Ovary (tissue), 9 donors: ENCODE measurements around the gene MOB3B. TPM values are rescaled to one million over a fixed set of nuclear protein-coding genes. Genes with fewer than 3 reads are reported as not detected.

ENCODE experiments used
- DNase-seq, 5 donors: peaks; one replicate each; pipeline ENCODE4 v3.0.0-alpha.2; 2019 to 2020
- H3K27ac ChIP-seq, 2 donors: fragments of 200-600 bp; one replicate each; pipeline versions ENCODE4 v1.5.1 to v1.8.0; 2019 to 2022
- H3K27me3 ChIP-seq: fragments of 200-600 bp; one replicate; pipeline ENCODE4 v1.8.0; 2022
- H3K36me3 ChIP-seq: fragments of 200-600 bp; sonication (generic); one replicate; pipeline ENCODE4 v1.5.1; 2019
- H3K4me1 ChIP-seq: one replicate; pipeline ENCODE4 v1.8.1; 2013; ENCODE audit warnings: mild to moderate bottlenecking, moderate library complexity; ENCODE audit not compliant: insufficient read depth
- H3K4me3 ChIP-seq: fragments of 200-600 bp; sonication (generic); one replicate; pipeline ENCODE4 v1.5.1; 2017
- H3K9me3 ChIP-seq, 2 donors: fragments of 200-600 bp in 1 of 2; sonication (generic) in 1 of 2; one replicate each; pipeline versions ENCODE4 v1.5.1 to v1.8.1; 2013 to 2019; ENCODE audit warnings: mild to moderate bottlenecking in 1 of 2, moderate library complexity in 1 of 2
- CTCF ChIP-seq, 3 donors: fragments of 450-650 bp in 2 of 3; fragments of 200-600 bp in 1 of 3; IDR thresholded peaks; one replicate each; pipeline versions ENCODE4 v1.5.1 to v1.8.0; 2016 to 2022; ENCODE audit warnings: antibody characterized with exemption in 3 of 3, mild to moderate bottlenecking in 1 of 3
- EP300 ChIP-seq: sonication (generic); formaldehyde crosslinking; IDR thresholded peaks from one replicate; pipeline ENCODE4 v1.6.1; 2017; ENCODE audit warnings: antibody characterized with exemption
- POLR2A ChIP-seq: fragments of 450-650 bp; IDR thresholded peaks from one replicate; pipeline ENCODE4 v1.6.1; 2017; ENCODE audit warnings: antibody characterized with exemption, mild to moderate bottlenecking, moderate library complexity
- WGBS, 3 donors: extraction: QIAGEN DNeasy Blood & Tissue Kit in 1 of 3; methylation state at CpG; one replicate each; pipeline versions ENCODE4 v1.1.5 to v1.1.7; 2013 to 2017; 5-methylcytosine and 5-hydroxymethylcytosine counted together
- intact Hi-C, 4 donors: fragments of 100-400 bp; cut with DNase I; formaldehyde crosslinking; loops; one replicate each; pipeline versions ENCODE4 v1.11.0 to v1.15.1; 2022 to 2023
- polyA plus RNA-seq, 2 donors: library from polyadenylated mRNA; stranded (reverse); fragments of 200-250 nt in 1 of 2; fragments of 350-450 nt in 1 of 2; fragmentation: Illumina TruSeq in 1 of 2; extraction: RNeasy Lipid Tissue Mini Kit (QIAGEN cat#74804) in 1 of 2; gene quantifications; one replicate each; pipeline ENCODE4 v1.2.3, GENCODE V29; 2013 to 2014
- total RNA-seq, 7 donors: library from RNA; depleted of rRNA in 2 of 7; stranded (reverse); fragments of >200 nt in 2 of 7; fragmentation: NEBNext Ultra II Directional in 3 of 7; extraction: Animal tissue kit (Norgen Biotek cat#: 25700) in 3 of 7; gene quantifications; one replicate each; pipeline versions ENCODE4 v1.1.0 to v1.2.4, GENCODE V29; 2016 to 2023
- donor health status: DM: no; HTN: no; CAD: no; lungs with moderate emphysema.
- donor health status: DM: no; HTN: no; CAD: no.
- donor health status: Bipolar disorder and iron deficiency.
- donor health status: DM: yes; HTN: yes; CAD: no.
- donor health status: DM: no; HTN: no; CAD: no.
- donor health status: DM: yes; HTN: yes; CAD: no.

The MOB3B gene
- total and polyA plus RNA-seq, 9 donors = 16.3 to 68.2 (median 28.1) TPM

- DNase-seq = no peak
- TF ChIP-seq CTCF (IDR thresholded peaks at IDR 0.05) (no peak), EP300 (no peak), POLR2A (no peak)
- H3K36me3 ChIP-seq = no peaks in the 10 kb centered on the region
- 52 to 64% (median 63%) methylated on average over 6 of the region's 6 CpGs for WGBS, 3 donors
- H3K4me3 ChIP-seq = no peak overlapping the region
- intact Hi-C loops = loop anchor here in 2 of 4 donors (2.0 to 10.0 kb wide), 2 partner anchors 63 to 99 kb away; no protein-coding TSS in a partner anchor
- H3K4me1 ChIP-seq = peaks cover 25% of the 10 kb centered on the region
- H3K9me3 ChIP-seq = no peaks in the 10 kb centered on the region
- H3K27me3 ChIP-seq = no peaks in the 10 kb centered on the region
- H3K27ac ChIP-seq = peak overlapping the region in 1 of 2 donors; percentile 30
These were observed 91.8 kb downstream of the MOB3B start for GRCh38 chr9:27437652-27438373.

GRCh38 chr9:27436234-27436633 lies 93.4 kb downstream of the MOB3B start:
- DNase-seq = no peak
- intact Hi-C loops = loop anchor here in 2 of 4 donors (2.0 to 10.0 kb wide), 2 partner anchors 61 to 97 kb away; no protein-coding TSS in a partner anchor
- WGBS, 3 donors = 16 to 37% (median 31%) methylated on average over 3 of the region's 3 CpGs
- peaks cover 33% of the 10 kb centered on the region for H3K4me1 ChIP-seq
- no peak for TF ChIP-seq POLR2A
- TF ChIP-seq EP300 = no peak
- TF ChIP-seq CTCF (IDR thresholded peaks at IDR 0.05) = no peak
- no peak overlapping the region for H3K4me3 ChIP-seq
- H3K9me3 ChIP-seq = no peaks in the 10 kb centered on the region
- no peaks in the 10 kb centered on the region for H3K27me3 ChIP-seq
- H3K27ac ChIP-seq = peak overlapping the region in 1 of 2 donors; percentile 82
- H3K36me3 ChIP-seq = no peaks in the 10 kb centered on the region

GRCh38 chr9:27433631-27434325 lies 95.8 kb downstream of the MOB3B start:
- no peaks in the 10 kb centered on the region for H3K36me3 ChIP-seq
- intact Hi-C loops = loop anchor here in 1 of 4 donors (10.0 kb wide), 1 partner anchor 59 kb away; no protein-coding TSS in a partner anchor
- H3K9me3 ChIP-seq = no peaks in the 10 kb centered on the region
- peak in 1 of 5 donors; percentile 26 for DNase-seq
- H3K27ac ChIP-seq = peak overlapping the region; percentile 72 to 82
- WGBS, 3 donors = 11 to 18% (median 13%) methylated on average over 3 of the region's 3 CpGs
- H3K4me1 ChIP-seq = peaks cover 42% of the 10 kb centered on the region
- TF ChIP-seq CTCF (IDR thresholded peaks at IDR 0.05) (no peak), EP300 (no peak), POLR2A (no peak)
- H3K4me3 ChIP-seq = no peak overlapping the region
- H3K27me3 ChIP-seq = no peaks in the 10 kb centered on the region

GRCh38 chr9:27432308-27432707 lies 97.3 kb downstream of the MOB3B start:
- TF ChIP-seq CTCF (IDR thresholded peaks at IDR 0.05) (no peak), EP300 (no peak), POLR2A (no peak)
- Histone ChIP-seq H3K4me3 (no peak overlapping the region), H3K9me3 (no peaks in the 10 kb centered on the region), H3K27me3 (no peaks in the 10 kb centered on the region), H3K27ac (peak overlapping the region in 1 of 2 donors; percentile 56), H3K4me1 (peaks cover 41% of the 10 kb centered on the region), H3K36me3 (no peaks in the 10 kb centered on the region)
- WGBS, 3 donors = 37 to 51% (median 44%) methylated on average over 3 of the region's 3 CpGs
- DNase-seq = no peak
- intact Hi-C loops = loop anchor here in 1 of 4 donors (10.0 kb wide), 1 partner anchor 58 kb away; no protein-coding TSS in a partner anchor
